GM12878 (cell line): ENCODE measurements around the gene FAM193B.

Experiments used
- CBX3 ChIP-seq: fragments of 200-600 bp; sonication (generic); IDR thresholded peaks from 2 replicates; pipeline ENCODE4 v1.6.1; 2016; ENCODE audit warnings: low read depth, borderline replicate concordance
- JUND ChIP-seq: IDR thresholded peaks from 2 replicates; pipeline ENCODE4 v1.6.1; 2012; ENCODE audit warnings: low read depth, mild to moderate bottlenecking, low read length, improper control_type of control experiment, moderate library complexity
- NR2C1 ChIP-seq: fragments of 450-650 bp; IDR thresholded peaks from 2 replicates; pipeline ENCODE4 v1.6.1; 2017; ENCODE audit warnings: antibody characterized with exemption, mild to moderate bottlenecking, moderate library complexity
- POLR2A ChIP-seq: IDR thresholded peaks from 2 replicates; pipeline ENCODE4 v1.6.1; 2011; ENCODE audit warnings: low read depth, mild to moderate bottlenecking, low read length
- SRF ChIP-seq, 2 experiments: IDR thresholded peaks; 2 replicates each; pipeline ENCODE4 v1.6.1; 2011; ENCODE audit warnings: low read depth in 2 of 2, low read length in 2 of 2, mild to moderate bottlenecking in 1 of 2, moderate library complexity in 1 of 2
- YY1 ChIP-seq: IDR thresholded peaks from 2 replicates; pipeline ENCODE4 v1.6.1; 2011; ENCODE audit warnings: low read depth, mild to moderate bottlenecking, low read length
- TF ChIP-seq, protein P1 (sequence below), 3 experiments: IDR thresholded peaks in 2 of 3; conservative IDR thresholded peaks in 1 of 3; 2 replicates each; pipeline ENCODE4 v1.5.1; 2011; ENCODE audit warnings: low read depth in 3 of 3, low read length in 3 of 3, mild to moderate bottlenecking in 3 of 3, control low read depth in 2 of 3, moderate library complexity in 2 of 3, inconsistent platforms in 1 of 3, mixed read lengths in 1 of 3; ENCODE audit not compliant: control insufficient read depth in 2 of 3, insufficient read depth in 1 of 3; ENCODE audit errors: extremely low read depth in 1 of 3
- TF ChIP-seq, protein P2 (sequence below): fragments of 450-650 bp; IDR thresholded peaks from 2 replicates; pipeline ENCODE4 v1.6.1; 2017; ENCODE audit warnings: mild to moderate bottlenecking, moderate library complexity

DNA sequence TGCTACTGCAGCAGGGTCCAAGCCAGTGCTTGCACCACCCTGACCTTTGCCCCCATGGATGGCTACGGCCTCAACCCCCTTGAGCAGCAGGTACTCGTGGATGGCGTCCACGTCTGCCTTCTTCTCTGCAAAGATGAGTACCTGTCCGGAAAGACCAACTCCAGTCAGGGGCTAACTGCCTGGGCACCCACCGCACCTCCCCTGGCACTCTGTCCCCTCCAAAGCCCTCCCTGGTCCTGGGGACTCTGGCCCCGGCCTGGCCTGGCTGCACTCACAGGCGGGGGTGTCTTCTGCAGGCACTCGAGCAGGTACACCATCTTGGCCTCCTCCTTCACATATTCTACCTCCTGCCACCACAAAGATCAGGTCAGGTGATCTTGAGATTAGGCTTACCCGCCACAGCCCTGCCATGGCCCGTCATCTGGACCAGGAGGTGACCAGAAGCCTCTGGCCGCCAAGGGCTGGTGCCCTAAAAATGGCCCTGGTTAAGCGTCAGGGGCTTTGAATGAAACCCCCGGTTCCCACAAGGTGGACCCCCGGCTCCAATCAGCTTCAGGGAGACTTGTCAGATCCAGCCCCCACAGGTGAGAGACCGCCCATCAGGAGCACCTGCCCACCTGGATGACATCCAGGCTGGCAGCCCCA lies 41.5 kb downstream of the FAM193B start:
- TF ChIP-seq, protein P1, sequence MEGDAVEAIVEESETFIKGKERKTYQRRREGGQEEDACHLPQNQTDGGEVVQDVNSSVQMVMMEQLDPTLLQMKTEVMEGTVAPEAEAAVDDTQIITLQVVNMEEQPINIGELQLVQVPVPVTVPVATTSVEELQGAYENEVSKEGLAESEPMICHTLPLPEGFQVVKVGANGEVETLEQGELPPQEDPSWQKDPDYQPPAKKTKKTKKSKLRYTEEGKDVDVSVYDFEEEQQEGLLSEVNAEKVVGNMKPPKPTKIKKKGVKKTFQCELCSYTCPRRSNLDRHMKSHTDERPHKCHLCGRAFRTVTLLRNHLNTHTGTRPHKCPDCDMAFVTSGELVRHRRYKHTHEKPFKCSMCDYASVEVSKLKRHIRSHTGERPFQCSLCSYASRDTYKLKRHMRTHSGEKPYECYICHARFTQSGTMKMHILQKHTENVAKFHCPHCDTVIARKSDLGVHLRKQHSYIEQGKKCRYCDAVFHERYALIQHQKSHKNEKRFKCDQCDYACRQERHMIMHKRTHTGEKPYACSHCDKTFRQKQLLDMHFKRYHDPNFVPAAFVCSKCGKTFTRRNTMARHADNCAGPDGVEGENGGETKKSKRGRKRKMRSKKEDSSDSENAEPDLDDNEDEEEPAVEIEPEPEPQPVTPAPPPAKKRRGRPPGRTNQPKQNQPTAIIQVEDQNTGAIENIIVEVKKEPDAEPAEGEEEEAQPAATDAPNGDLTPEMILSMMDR (IDR thresholded peaks at IDR 0.05 in 2 of 3, conservative IDR thresholded peaks at IDR 0.05 in 1 of 3; ENCODE audit: control insufficient read depth in 2 of 3, extremely low read depth in 1 of 3, insufficient read depth in 1 of 3, low read depth in 3 of 3, low read length in 3 of 3) = no peak
- TF ChIP-seq, protein P2, sequence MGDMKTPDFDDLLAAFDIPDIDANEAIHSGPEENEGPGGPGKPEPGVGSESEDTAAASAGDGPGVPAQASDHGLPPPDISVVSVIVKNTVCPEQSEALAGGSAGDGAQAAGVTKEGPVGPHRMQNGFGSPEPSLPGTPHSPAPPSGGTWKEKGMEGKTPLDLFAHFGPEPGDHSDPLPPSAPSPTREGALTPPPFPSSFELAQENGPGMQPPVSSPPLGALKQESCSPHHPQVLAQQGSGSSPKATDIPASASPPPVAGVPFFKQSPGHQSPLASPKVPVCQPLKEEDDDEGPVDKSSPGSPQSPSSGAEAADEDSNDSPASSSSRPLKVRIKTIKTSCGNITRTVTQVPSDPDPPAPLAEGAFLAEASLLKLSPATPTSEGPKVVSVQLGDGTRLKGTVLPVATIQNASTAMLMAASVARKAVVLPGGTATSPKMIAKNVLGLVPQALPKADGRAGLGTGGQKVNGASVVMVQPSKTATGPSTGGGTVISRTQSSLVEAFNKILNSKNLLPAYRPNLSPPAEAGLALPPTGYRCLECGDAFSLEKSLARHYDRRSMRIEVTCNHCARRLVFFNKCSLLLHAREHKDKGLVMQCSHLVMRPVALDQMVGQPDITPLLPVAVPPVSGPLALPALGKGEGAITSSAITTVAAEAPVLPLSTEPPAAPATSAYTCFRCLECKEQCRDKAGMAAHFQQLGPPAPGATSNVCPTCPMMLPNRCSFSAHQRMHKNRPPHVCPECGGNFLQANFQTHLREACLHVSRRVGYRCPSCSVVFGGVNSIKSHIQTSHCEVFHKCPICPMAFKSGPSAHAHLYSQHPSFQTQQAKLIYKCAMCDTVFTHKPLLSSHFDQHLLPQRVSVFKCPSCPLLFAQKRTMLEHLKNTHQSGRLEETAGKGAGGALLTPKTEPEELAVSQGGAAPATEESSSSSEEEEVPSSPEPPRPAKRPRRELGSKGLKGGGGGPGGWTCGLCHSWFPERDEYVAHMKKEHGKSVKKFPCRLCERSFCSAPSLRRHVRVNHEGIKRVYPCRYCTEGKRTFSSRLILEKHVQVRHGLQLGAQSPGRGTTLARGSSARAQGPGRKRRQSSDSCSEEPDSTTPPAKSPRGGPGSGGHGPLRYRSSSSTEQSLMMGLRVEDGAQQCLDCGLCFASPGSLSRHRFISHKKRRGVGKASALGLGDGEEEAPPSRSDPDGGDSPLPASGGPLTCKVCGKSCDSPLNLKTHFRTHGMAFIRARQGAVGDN = no peak
- TF ChIP-seq POLR2A (no peak), JUND (no peak), NR2C1 (no peak), SRF (IDR thresholded peaks at IDR 0.05; ENCODE audit: low read depth in 2 of 2, low read length in 2 of 2) (no peak), YY1 (no peak), CBX3 (no peak)
